Breast epithelium (tissue), 4 donors: ENCODE results near the gene TOE1. TPM values are rescaled to one million over a fixed set of nuclear protein-coding genes. Genes with fewer than 3 reads are reported as not detected.
A peak's percentile ranks its signal among the peaks of the same experiment; 100 is the strongest.

ENCODE experiments used
- DNase-seq, 2 donors: peaks; one replicate each; pipeline ENCODE4 v3.0.0-alpha.2; 2019; ENCODE audit warnings: low spot score in 2 of 2
- H3K27ac ChIP-seq, 2 donors: fragments of 200-600 bp; sonication (generic) in 1 of 2; one replicate each; pipeline ENCODE4 v1.5.1; 2016 to 2019; ENCODE audit warnings: mild to moderate bottlenecking in 1 of 2
- H3K27me3 ChIP-seq, 2 donors: fragments of 200-600 bp; sonication (generic) in 1 of 2; one replicate each; pipeline versions ENCODE4 v1.5.1 to v1.6.0; 2017 to 2019; ENCODE audit warnings: control low read depth in 1 of 2, mild to moderate bottlenecking in 1 of 2
- H3K36me3 ChIP-seq: fragments of 200-600 bp; one replicate; pipeline ENCODE4 v1.5.1; 2019
- H3K4me1 ChIP-seq, 2 donors: fragments of 200-600 bp; sonication (generic); one replicate each; pipeline ENCODE4 v1.5.1; 2016 to 2019; ENCODE audit warnings: control low read depth in 1 of 2
- H3K4me3 ChIP-seq, 3 donors: fragments of 200-600 bp; sonication (generic); 1 replicate in 2 of 3; 2 replicates in 1 of 3; pipeline ENCODE4 v1.5.1; 2016 to 2019; ENCODE audit warnings: mild to moderate bottlenecking in 3 of 3, moderate library complexity in 2 of 3
- H3K9me3 ChIP-seq, 2 donors: fragments of 200-600 bp; sonication (generic) in 1 of 2; one replicate each; pipeline ENCODE4 v1.5.1; 2016 to 2019; ENCODE audit warnings: control low read depth in 1 of 2
- POLR2A ChIP-seq: fragments of 450-650 bp; IDR thresholded peaks from one replicate; pipeline ENCODE4 v1.6.1; 2016; ENCODE audit warnings: antibody characterized with exemption, mild to moderate bottlenecking, moderate library complexity
- POLR2AphosphoS5 ChIP-seq, 3 donors: sonication (generic); formaldehyde crosslinking; IDR thresholded peaks; one replicate each; pipeline ENCODE4 v1.6.1; 2017; ENCODE audit warnings: antibody characterized with exemption in 3 of 3
- intact Hi-C: fragments of 100-400 bp; cut with DNase I; formaldehyde crosslinking; loops from one replicate; pipeline ENCODE4 v1.15.1; 2023; ENCODE audit warnings: low total_unique reads
- total RNA-seq, 3 donors: library from RNA; depleted of rRNA; stranded (reverse); fragments of >200 nt; gene quantifications; one replicate each; pipeline ENCODE4 v1.1.0, GENCODE V29; 2016
- TF ChIP-seq, protein P1 (sequence below), 3 donors: fragments of 450-650 bp; IDR thresholded peaks; one replicate each; pipeline ENCODE4 v1.5.1; 2016 to 2017; ENCODE audit warnings: antibody characterized with exemption in 3 of 3, mild to moderate bottlenecking in 3 of 3, moderate library complexity in 3 of 3

The TOE1 gene
- total RNA-seq, 3 donors from 2014 or later: 8.6 to 21.2 (median 11.1) TPM

- no peaks in the 10 kb centered on the region for H3K36me3 ChIP-seq
- intact Hi-C loops: no loop called here
- TF ChIP-seq POLR2A (no peak), POLR2AphosphoS5 (IDR thresholded peaks at IDR 0.05) (no peak)
- TF ChIP-seq, protein P1, sequence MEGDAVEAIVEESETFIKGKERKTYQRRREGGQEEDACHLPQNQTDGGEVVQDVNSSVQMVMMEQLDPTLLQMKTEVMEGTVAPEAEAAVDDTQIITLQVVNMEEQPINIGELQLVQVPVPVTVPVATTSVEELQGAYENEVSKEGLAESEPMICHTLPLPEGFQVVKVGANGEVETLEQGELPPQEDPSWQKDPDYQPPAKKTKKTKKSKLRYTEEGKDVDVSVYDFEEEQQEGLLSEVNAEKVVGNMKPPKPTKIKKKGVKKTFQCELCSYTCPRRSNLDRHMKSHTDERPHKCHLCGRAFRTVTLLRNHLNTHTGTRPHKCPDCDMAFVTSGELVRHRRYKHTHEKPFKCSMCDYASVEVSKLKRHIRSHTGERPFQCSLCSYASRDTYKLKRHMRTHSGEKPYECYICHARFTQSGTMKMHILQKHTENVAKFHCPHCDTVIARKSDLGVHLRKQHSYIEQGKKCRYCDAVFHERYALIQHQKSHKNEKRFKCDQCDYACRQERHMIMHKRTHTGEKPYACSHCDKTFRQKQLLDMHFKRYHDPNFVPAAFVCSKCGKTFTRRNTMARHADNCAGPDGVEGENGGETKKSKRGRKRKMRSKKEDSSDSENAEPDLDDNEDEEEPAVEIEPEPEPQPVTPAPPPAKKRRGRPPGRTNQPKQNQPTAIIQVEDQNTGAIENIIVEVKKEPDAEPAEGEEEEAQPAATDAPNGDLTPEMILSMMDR (IDR thresholded peaks at IDR 0.05): no peak
- no peak for DNase-seq
- no peaks in the 10 kb centered on the region for H3K27me3 ChIP-seq
- no peak overlapping the region for H3K27ac ChIP-seq
- H3K4me3 ChIP-seq: no peak overlapping the region
- H3K9me3 ChIP-seq: no peaks in the 10 kb centered on the region
- peaks cover 5 to 15% of the 10 kb centered on the region in 2 donors for H3K4me1 ChIP-seq
Measured at GRCh38 chr1:45337630-45338325, 2.2 kb upstream of the TOE1 start.

GRCh38 chr1:45340816-45341466 is 971 bp downstream of the TOE1 start:
- TF ChIP-seq POLR2AphosphoS5 (IDR thresholded peaks at IDR 0.05) (no peak), POLR2A (no peak)
- TF ChIP-seq, protein P1 (IDR thresholded peaks at IDR 0.05): no peak
- H3K4me1 ChIP-seq: peaks cover 5 to 15% of the 10 kb centered on the region in 2 donors
- no peaks in the 10 kb centered on the region for H3K27me3 ChIP-seq
- H3K36me3 ChIP-seq: no peaks in the 10 kb centered on the region
- intact Hi-C loops: no loop called here
- DNase-seq: no peak
- H3K4me3 ChIP-seq: peak overlapping the region; percentile 77 to 82 (median 81)
- peak overlapping the region; percentile 95 to 97 for H3K27ac ChIP-seq
- no peaks in the 10 kb centered on the region for H3K9me3 ChIP-seq

GRCh38 chr1:45344499-45344898 is 4.5 kb downstream of the TOE1 start:
- H3K4me3 ChIP-seq: no peak overlapping the region
- no peaks in the 10 kb centered on the region for H3K27me3 ChIP-seq
- no peaks in the 10 kb centered on the region for H3K36me3 ChIP-seq
- H3K4me1 ChIP-seq: peaks cover 5 to 15% of the 10 kb centered on the region in 2 donors
- H3K9me3 ChIP-seq: no peaks in the 10 kb centered on the region
- no peak overlapping the region for H3K27ac ChIP-seq
- intact Hi-C loops: no loop called here
- no peak for TF ChIP-seq POLR2AphosphoS5 (IDR thresholded peaks at IDR 0.05)
- TF ChIP-seq, protein P1 (IDR thresholded peaks at IDR 0.05): no peak
- no peak for TF ChIP-seq POLR2A
- DNase-seq: no peak

GRCh38 chr1:45345014-45345413 is 5.0 kb downstream of the TOE1 start:
- Histone ChIP-seq H3K36me3 (no peaks in the 10 kb centered on the region), H3K9me3 (no peaks in the 10 kb centered on the region)
- intact Hi-C loops: no loop called here

DNA sequence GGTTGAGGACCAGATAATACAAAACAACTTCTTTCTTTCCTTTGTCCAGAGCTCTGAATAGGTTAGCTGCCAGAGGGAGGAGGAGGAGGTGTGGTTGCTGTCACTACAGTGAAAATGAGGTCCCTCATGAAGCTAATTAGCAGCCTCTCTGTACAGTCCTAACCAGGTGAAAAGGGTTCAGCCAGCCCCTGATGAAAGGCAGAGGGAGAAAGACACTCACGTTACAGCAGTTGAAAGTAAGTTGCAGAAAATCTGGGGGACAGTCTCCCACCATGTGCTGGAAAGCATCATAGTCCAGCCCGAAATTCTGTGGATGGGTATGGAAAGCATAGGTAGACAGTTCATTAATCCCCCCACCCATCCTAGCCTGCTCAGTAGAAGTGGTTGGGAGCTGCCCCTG is 6.5 kb downstream of the TOE1 start:
- peaks cover 0 to 5% of the 10 kb centered on the region in 2 donors for H3K4me1 ChIP-seq
- no peak for DNase-seq
- intact Hi-C loops: no loop called here
- H3K4me3 ChIP-seq: no peak overlapping the region
- H3K36me3 ChIP-seq: no peaks in the 10 kb centered on the region
- no peaks in the 10 kb centered on the region for H3K27me3 ChIP-seq
- no peaks in the 10 kb centered on the region for H3K9me3 ChIP-seq
- TF ChIP-seq, protein P1 (IDR thresholded peaks at IDR 0.05): no peak
- TF ChIP-seq POLR2A: no peak
- no peak for TF ChIP-seq POLR2AphosphoS5 (IDR thresholded peaks at IDR 0.05)
- no peak overlapping the region for H3K27ac ChIP-seq

More at GRCh38 chr1:45345014-45345413, 5.0 kb downstream of the TOE1 start:
- no peak for TF ChIP-seq POLR2A
- TF ChIP-seq, protein P1 (IDR thresholded peaks at IDR 0.05): no peak
- no peak for TF ChIP-seq POLR2AphosphoS5 (IDR thresholded peaks at IDR 0.05)
- H3K27ac ChIP-seq: no peak overlapping the region
- DNase-seq: no peak
- H3K27me3 ChIP-seq: no peaks in the 10 kb centered on the region
- H3K4me1 ChIP-seq: peaks cover 5 to 15% of the 10 kb centered on the region in 2 donors
- no peak overlapping the region for H3K4me3 ChIP-seq
